K562 (cell line): Measurements from ENCODE around the gene CACNG7. TPM values are rescaled to one million over a fixed set of nuclear protein-coding genes. Genes with fewer than 3 reads are reported as not detected.
A peak's percentile ranks its signal among the peaks of the same experiment; 100 is the strongest.

Source experiments
- BCOR ChIP-seq: fragments of 450-650 bp; IDR thresholded peaks from 2 replicates; pipeline ENCODE4 v1.6.1; 2016
- ERF ChIP-seq: fragments of 450-650 bp; formaldehyde crosslinking; IDR thresholded peaks from 2 replicates; pipeline ENCODE4 v1.4.0; 2020; ENCODE audit warnings: mild to moderate bottlenecking, mixed read lengths
- GTF2E2 ChIP-seq: fragments of 200-800 bp; sonication (Bioruptor generic); IDR thresholded peaks from 2 replicates; pipeline ENCODE4 v1.6.1; 2016; ENCODE audit warnings: missing genetic modification characterization, missing compliant biosample characterization
- MBD2 ChIP-seq: sonication (generic); IDR thresholded peaks from 2 replicates; pipeline ENCODE4 v1.6.1; 2016; ENCODE audit warnings: low read depth, borderline replicate concordance
- POLR2G ChIP-seq: fragments of 200-400 bp; formaldehyde crosslinking; IDR thresholded peaks from 2 replicates; pipeline ENCODE4 v1.6.1; 2017; ENCODE audit warnings: low read depth, mild to moderate bottlenecking, antibody characterized with exemption, low read length, moderate library complexity
- SAFB2 ChIP-seq: fragments of 200-400 bp; formaldehyde crosslinking; IDR thresholded peaks from 2 replicates; pipeline ENCODE4 v1.6.1; 2018; ENCODE audit warnings: borderline replicate concordance, low read length, low read depth, moderate library complexity; ENCODE audit not compliant: severe bottlenecking
- SIX5 ChIP-seq, 2 experiments: IDR thresholded peaks; 2 replicates each; pipeline ENCODE4 v1.6.1; 2011; ENCODE audit warnings: low read length in 2 of 2, borderline replicate concordance in 1 of 2, low read depth in 1 of 2, mild to moderate bottlenecking in 1 of 2, moderate library complexity in 1 of 2; ENCODE audit not compliant: insufficient read depth in 1 of 2
- STAT5A ChIP-seq: IDR thresholded peaks from 2 replicates; pipeline ENCODE4 v1.6.1; 2012; ENCODE audit warnings: low read length, inconsistent platforms, borderline replicate concordance
- U2AF2 ChIP-seq: fragments of 200-400 bp; formaldehyde crosslinking; optimal IDR thresholded peaks from 2 replicates; pipeline ENCODE3; 2017; ENCODE audit warnings: low read depth, mild to moderate bottlenecking, low read length
- ZBTB34 ChIP-seq: fragments of 250-450 bp; sonication (Bioruptor Pico); IDR thresholded peaks from 2 replicates; pipeline ENCODE4 v1.8.0; 2021; ENCODE audit warnings: mild to moderate bottlenecking, moderate library complexity
- ZKSCAN1 ChIP-seq: fragments of 150-350 bp; IDR thresholded peaks from 2 replicates; pipeline ENCODE4 v1.6.1; 2016; ENCODE audit warnings: low read depth, low read length
- ZNF561 ChIP-seq: fragments of 450-650 bp; formaldehyde crosslinking; conservative IDR thresholded peaks from 2 replicates; pipeline ENCODE4 v1.4.0; 2020; ENCODE audit warnings: mild to moderate bottlenecking, moderate library complexity
- polyA plus RNA-seq, 8 experiments: library from polyadenylated mRNA; depleted of rRNA in 4 of 8; stranded (reverse) in 5 of 8; unstranded in 3 of 8; fragments of >200 nt; fragmentation: Nextera tagmentation in 2 of 8; fragmentation: Illumina TruSeq in 1 of 8; extraction: Ambion mirVana in 2 of 8; extraction: Trizol in 1 of 8; gene quantifications; 2 replicates each; pipeline versions ENCODE4 v1.2.1 to v1.2.3, GENCODE V29; 2011 to 2014; ENCODE audit warnings: inconsistent platforms in 1 of 8, missing spikeins in 1 of 8
- total RNA-seq, 7 experiments: library from RNA; depleted of rRNA in 6 of 7; stranded (reverse); fragments of >200 nt in 6 of 7; fragmentation: Illumina TruSeq in 2 of 7; extraction: Trizol in 2 of 7; gene quantifications; 2 replicates each; pipeline versions ENCODE4 v1.2.1 to v1.2.3, GENCODE V29; 2011 to 2021; ENCODE audit warnings: low replicate concordance in 1 of 7
- TF ChIP-seq, protein P1 (sequence below): sonication (generic); formaldehyde crosslinking; IDR thresholded peaks from 2 replicates; pipeline ENCODE4 v1.8.0; 2023; ENCODE audit warnings: mild to moderate bottlenecking, missing genetic modification reagents
- TF ChIP-seq, protein P2 (sequence below): fragments of 450-650 bp; conservative IDR thresholded peaks from 2 replicates; pipeline ENCODE4 v1.6.1; 2016; ENCODE audit warnings: missing genetic modification characterization, low read depth, mild to moderate bottlenecking, control low read depth, missing compliant biosample characterization
- TF ChIP-seq, protein P3 (sequence below): fragments of 450-650 bp; IDR thresholded peaks from 2 replicates; pipeline ENCODE4 v1.6.1; 2018; ENCODE audit not compliant: partially characterized antibody

CACNG7 gene
- total and polyA plus RNA-seq, 9 of the 15 experiments (the other 6 are each of a cell fraction or from before 2014, with no cell fraction given) = not detected

- TF ChIP-seq, protein P1, sequence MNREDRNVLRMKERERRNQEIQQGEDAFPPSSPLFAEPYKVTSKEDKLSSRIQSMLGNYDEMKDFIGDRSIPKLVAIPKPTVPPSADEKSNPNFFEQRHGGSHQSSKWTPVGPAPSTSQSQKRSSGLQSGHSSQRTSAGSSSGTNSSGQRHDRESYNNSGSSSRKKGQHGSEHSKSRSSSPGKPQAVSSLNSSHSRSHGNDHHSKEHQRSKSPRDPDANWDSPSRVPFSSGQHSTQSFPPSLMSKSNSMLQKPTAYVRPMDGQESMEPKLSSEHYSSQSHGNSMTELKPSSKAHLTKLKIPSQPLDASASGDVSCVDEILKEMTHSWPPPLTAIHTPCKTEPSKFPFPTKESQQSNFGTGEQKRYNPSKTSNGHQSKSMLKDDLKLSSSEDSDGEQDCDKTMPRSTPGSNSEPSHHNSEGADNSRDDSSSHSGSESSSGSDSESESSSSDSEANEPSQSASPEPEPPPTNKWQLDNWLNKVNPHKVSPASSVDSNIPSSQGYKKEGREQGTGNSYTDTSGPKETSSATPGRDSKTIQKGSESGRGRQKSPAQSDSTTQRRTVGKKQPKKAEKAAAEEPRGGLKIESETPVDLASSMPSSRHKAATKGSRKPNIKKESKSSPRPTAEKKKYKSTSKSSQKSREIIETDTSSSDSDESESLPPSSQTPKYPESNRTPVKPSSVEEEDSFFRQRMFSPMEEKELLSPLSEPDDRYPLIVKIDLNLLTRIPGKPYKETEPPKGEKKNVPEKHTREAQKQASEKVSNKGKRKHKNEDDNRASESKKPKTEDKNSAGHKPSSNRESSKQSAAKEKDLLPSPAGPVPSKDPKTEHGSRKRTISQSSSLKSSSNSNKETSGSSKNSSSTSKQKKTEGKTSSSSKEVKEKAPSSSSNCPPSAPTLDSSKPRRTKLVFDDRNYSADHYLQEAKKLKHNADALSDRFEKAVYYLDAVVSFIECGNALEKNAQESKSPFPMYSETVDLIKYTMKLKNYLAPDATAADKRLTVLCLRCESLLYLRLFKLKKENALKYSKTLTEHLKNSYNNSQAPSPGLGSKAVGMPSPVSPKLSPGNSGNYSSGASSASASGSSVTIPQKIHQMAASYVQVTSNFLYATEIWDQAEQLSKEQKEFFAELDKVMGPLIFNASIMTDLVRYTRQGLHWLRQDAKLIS (CRISPR knock-in tag) = no peak; the same call in 1 of the 2 replicates
- TF ChIP-seq GTF2E2 (tag) = no peak; the same call in 1 of the 2 replicates
- TF ChIP-seq, protein P2, sequence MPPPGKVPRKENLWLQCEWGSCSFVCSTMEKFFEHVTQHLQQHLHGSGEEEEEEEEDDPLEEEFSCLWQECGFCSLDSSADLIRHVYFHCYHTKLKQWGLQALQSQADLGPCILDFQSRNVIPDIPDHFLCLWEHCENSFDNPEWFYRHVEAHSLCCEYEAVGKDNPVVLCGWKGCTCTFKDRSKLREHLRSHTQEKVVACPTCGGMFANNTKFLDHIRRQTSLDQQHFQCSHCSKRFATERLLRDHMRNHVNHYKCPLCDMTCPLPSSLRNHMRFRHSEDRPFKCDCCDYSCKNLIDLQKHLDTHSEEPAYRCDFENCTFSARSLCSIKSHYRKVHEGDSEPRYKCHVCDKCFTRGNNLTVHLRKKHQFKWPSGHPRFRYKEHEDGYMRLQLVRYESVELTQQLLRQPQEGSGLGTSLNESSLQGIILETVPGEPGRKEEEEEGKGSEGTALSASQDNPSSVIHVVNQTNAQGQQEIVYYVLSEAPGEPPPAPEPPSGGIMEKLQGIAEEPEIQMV = no peak
- TF ChIP-seq ERF (CRISPR knock-in tag) = no peak
- no peak for TF ChIP-seq ZKSCAN1
- TF ChIP-seq ZNF561 (CRISPR knock-in tag) = no peak
- no peak for TF ChIP-seq ZBTB34 (CRISPR knock-in tag)
- no peak for TF ChIP-seq SAFB2
- TF ChIP-seq STAT5A = no peak
- no peak for TF ChIP-seq BCOR
- TF ChIP-seq, protein P3, sequence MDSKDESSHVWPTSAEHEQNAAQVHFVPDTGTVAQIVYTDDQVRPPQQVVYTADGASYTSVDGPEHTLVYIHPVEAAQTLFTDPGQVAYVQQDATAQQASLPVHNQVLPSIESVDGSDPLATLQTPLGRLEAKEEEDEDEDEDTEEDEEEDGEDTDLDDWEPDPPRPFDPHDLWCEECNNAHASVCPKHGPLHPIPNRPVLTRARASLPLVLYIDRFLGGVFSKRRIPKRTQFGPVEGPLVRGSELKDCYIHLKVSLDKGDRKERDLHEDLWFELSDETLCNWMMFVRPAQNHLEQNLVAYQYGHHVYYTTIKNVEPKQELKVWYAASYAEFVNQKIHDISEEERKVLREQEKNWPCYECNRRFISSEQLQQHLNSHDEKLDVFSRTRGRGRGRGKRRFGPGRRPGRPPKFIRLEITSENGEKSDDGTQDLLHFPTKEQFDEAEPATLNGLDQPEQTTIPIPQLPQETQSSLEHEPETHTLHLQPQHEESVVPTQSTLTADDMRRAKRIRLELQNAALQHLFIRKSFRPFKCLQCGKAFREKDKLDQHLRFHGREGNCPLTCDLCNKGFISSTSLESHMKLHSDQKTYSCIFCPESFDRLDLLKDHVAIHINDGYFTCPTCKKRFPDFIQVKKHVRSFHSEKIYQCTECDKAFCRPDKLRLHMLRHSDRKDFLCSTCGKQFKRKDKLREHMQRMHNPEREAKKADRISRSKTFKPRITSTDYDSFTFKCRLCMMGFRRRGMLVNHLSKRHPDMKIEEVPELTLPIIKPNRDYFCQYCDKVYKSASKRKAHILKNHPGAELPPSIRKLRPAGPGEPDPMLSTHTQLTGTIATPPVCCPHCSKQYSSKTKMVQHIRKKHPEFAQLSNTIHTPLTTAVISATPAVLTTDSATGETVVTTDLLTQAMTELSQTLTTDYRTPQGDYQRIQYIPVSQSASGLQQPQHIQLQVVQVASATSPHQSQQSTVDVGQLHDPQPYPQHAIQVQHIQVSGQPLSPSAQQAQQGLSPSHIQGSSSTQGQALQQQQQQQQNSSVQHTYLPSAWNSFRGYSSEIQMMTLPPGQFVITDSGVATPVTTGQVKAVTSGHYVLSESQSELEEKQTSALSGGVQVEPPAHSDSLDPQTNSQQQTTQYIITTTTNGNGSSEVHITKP = no peak
- peak; percentile 88 for TF ChIP-seq POLR2G
- peak; percentile 46; the same call in 1 of the 2 replicates for TF ChIP-seq MBD2
- no peak for TF ChIP-seq SIX5 (IDR thresholded peaks at IDR 0.05; ENCODE audit: borderline replicate concordance in 1 of 2, insufficient read depth in 1 of 2, low read depth in 1 of 2, low read length in 2 of 2)
- no peak for TF ChIP-seq U2AF2
These were observed 39.9 kb upstream of the CACNG7 start (continued) for GRCh38 chr19:53868892-53869804.
